Omental fat pad (tissue), 4 donors: ENCODE measurements around the gene CD101. TPM values are rescaled to one million over a fixed set of nuclear protein-coding genes. Genes with fewer than 3 reads are reported as not detected.

Experiments used
- ATAC-seq: fragments of 150-250 bp; one replicate; pipeline ENCODE4 v1.9.1; 2016; ENCODE audit warnings: mild to moderate bottlenecking, moderate library complexity; ENCODE audit not compliant: low FRiP score
- DNase-seq: peaks from one replicate; pipeline ENCODE4 v3.0.0-alpha.2; 2019; ENCODE audit warnings: low spot score
- small RNA-seq: library from RNA; depleted of rRNA; stranded (forward); fragments of <200 nt; gene quantifications from one replicate; pipeline ENCODE3, GENCODE V24; 2016
- total RNA-seq, 4 donors: library from RNA; depleted of rRNA; stranded (reverse); fragments of >200 nt; gene quantifications; one replicate each; pipeline ENCODE4 v1.1.0, GENCODE V29; 2016
- TF ChIP-seq, protein P1 (sequence below), 3 donors: fragments of 450-650 bp; IDR thresholded peaks; one replicate each; pipeline ENCODE4 v1.5.1; 2016 to 2017; ENCODE audit warnings: antibody characterized with exemption in 3 of 3, mild to moderate bottlenecking in 3 of 3, moderate library complexity in 2 of 3

The CD101 gene
- total RNA-seq, 4 donors from 2014 or later = 0.47 to 2.0 (median 1.8) TPM

DNA sequence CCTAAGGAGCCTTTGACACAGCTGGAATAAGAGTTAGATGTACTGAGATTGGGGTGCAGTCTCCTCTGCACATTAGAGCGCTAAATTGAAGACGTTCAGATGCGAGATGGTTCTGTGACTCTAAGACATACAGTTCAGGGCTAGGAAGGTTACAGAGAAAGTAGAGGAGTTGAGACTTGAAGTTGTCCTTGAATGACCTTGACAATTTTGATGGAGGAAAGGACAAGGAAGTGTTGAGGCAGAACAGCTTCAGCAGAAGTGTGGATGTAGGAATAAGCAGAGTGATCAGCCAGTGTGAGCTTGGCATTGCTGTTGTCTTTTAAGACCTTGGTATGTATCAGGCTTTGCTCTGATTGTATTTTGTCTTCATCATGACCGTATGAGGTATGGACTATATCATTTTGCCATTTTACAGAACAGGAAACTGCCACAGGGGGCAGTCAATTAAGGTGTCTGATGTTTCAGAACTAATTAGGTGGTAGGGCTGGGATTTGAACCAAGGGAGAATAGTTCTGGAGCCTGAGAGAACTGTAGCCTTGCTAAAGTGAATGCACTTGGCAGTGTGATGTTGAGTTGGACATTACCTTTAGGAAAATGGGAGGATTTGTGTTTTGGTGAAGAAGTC lies 67.8 kb downstream of the CD101 start:
- ATAC-seq (no peak), DNase-seq (no peak)
- TF ChIP-seq, protein P1, sequence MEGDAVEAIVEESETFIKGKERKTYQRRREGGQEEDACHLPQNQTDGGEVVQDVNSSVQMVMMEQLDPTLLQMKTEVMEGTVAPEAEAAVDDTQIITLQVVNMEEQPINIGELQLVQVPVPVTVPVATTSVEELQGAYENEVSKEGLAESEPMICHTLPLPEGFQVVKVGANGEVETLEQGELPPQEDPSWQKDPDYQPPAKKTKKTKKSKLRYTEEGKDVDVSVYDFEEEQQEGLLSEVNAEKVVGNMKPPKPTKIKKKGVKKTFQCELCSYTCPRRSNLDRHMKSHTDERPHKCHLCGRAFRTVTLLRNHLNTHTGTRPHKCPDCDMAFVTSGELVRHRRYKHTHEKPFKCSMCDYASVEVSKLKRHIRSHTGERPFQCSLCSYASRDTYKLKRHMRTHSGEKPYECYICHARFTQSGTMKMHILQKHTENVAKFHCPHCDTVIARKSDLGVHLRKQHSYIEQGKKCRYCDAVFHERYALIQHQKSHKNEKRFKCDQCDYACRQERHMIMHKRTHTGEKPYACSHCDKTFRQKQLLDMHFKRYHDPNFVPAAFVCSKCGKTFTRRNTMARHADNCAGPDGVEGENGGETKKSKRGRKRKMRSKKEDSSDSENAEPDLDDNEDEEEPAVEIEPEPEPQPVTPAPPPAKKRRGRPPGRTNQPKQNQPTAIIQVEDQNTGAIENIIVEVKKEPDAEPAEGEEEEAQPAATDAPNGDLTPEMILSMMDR (IDR thresholded peaks at IDR 0.05) = no peak

DNA sequence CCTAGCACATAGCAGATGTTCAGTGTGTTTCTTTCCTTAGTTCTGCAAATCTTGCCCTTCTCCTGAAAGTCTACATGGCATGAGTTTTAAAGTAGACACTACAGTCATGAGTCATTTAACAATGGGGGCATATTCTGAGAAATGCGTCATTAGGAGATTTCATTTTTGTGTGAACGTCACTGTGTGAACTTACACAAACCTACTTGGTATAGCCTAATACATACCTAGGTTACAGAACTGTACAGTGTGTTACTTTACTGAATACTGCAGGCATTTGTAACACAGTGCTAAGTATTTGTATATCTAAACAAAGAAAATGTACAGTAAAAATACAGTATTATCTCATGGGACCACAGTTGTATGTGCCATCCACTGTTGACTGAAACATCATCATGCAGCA lies 68.6 kb downstream of the CD101 start:
- DNase-seq = no peak
- TF ChIP-seq, protein P1 (IDR thresholded peaks at IDR 0.05) = no peak
- no peak for ATAC-seq

DNA sequence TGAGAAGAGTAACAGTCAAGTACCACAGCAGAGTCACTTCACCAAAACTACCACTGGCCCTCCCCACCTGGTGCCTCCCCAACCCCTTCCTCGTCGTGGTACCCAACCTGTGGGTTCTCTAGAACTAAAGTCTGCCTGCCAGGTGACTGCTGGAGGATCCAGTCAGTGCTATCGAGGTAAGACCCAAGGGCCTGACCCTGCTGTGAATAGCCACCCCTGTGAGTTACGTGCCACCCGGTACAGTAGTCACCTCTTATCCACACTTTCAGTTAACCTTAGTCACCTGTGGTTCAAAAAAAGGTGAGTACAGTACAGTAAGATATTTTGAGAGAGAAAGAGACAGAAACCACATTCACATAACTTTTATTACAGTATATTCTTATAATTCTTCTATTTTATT lies 75.1 kb downstream of the CD101 start:
- ATAC-seq (no peak), DNase-seq (no peak)
- TF ChIP-seq, protein P1 (IDR thresholded peaks at IDR 0.05) = no peak

DNA sequence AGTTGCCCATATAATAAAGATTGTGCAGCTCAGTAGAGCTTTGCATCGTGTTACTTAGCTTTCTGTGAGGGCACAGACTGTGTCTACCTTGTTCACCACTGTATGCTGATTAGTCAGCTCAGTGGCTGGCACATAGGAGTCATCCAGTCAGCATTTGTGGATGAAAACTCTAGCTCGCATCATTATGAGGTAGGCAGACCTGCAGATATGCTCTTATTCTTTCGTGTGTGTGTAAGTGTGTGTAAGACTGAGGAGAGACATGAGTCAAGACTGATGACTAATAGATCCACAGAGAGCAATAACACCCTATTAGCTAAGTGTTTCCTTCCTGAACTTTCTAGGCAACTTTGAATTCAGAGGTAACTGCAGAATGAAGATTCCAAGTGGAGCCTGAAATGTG lies 75.7 kb downstream of the CD101 start:
- peak; percentile 71 for ATAC-seq
- TF ChIP-seq, protein P1 (IDR thresholded peaks at IDR 0.05) = no peak
- DNase-seq = no peak

DNA sequence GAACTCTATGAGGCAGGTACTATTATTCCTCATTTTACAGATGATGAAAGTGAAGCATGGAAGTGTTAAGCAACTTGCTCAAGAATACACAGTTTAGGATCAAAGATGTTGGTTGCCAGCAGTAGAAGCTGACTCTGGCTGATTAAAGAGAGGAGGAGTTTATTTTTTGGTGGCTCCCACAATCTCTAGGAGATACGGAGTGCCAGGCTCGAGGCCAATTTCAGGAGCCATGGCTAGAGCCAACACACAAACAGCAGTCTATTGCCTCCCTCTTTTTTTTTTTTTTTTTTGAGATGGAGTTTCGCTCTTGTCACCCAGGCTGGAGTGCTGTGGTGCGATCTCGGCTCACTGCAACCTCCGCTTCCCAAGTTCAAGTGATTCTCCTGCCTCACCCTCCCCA lies 78.2 kb downstream of the CD101 start:
- DNase-seq (no peak), ATAC-seq (no peak)
- TF ChIP-seq, protein P1 (IDR thresholded peaks at IDR 0.05) = no peak

DNA sequence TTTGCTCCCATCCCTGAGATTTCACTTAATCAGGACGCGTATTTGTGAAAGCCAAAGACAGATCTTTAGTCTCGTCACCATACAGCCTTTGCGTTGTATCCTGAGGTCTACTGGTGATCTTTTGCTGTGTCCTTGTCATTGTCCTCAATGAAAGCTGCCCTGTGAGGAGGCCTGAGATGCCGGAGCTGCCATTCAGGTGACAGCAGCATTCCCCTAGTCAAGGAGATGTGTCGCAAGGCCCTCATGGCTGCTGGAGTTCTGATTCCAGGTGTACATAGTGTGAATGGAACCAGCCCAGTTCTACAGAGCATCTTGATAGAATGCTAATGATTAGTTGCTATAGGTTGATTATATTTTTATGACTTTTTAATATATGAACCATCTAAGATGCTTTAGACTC lies 82.7 kb downstream of the CD101 start:
- ATAC-seq (no peak), DNase-seq (no peak)
- TF ChIP-seq, protein P1 (IDR thresholded peaks at IDR 0.05) = no peak

Small RNA genes lying within 50 kb of the gene (small RNA-seq; reads per million reads assigned to genes)
- gene RNA5SP55 = not detected

Other genes starting within 250 kb of the CD101 start
- gene CD2, start 247.3 kb upstream of the CD101 start, total RNA-seq = 1 to 10 TPM; 1.8 to 3.4 (median 2.6) TPM
- 10 to 100 TPM; 10.7 to 39.8 (median 28.5) TPM for gene PTGFRN, start 91.8 kb upstream of the CD101 start, total RNA-seq
- gene TTF2, start 58.6 kb downstream of the CD101 start, total RNA-seq = 10 to 100 TPM in 3 of 4 donors, 1 to 10 TPM in 1; 9.0 to 16.9 (median 13.8) TPM
- gene TRIM45, start 120.0 kb downstream of the CD101 start, total RNA-seq = 1 to 10 TPM in 2 of 4 donors, under 1 TPM in 2; 0.60 to 2.0 (median 0.87) TPM
- not detected for gene VTCN1, start 209.2 kb downstream of the CD101 start, total RNA-seq